ENCODE results near the gene RPN2.

- TF ChIP-seq, protein P1, sequence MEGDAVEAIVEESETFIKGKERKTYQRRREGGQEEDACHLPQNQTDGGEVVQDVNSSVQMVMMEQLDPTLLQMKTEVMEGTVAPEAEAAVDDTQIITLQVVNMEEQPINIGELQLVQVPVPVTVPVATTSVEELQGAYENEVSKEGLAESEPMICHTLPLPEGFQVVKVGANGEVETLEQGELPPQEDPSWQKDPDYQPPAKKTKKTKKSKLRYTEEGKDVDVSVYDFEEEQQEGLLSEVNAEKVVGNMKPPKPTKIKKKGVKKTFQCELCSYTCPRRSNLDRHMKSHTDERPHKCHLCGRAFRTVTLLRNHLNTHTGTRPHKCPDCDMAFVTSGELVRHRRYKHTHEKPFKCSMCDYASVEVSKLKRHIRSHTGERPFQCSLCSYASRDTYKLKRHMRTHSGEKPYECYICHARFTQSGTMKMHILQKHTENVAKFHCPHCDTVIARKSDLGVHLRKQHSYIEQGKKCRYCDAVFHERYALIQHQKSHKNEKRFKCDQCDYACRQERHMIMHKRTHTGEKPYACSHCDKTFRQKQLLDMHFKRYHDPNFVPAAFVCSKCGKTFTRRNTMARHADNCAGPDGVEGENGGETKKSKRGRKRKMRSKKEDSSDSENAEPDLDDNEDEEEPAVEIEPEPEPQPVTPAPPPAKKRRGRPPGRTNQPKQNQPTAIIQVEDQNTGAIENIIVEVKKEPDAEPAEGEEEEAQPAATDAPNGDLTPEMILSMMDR (IDR thresholded peaks at IDR 0.05): no peak
- TF ChIP-seq POLR2A (IDR thresholded peaks at IDR 0.05): no peak
These were observed 34.2 kb upstream of the RPN2 start for GRCh38 chr20:37144856-37145404.

Data from right lobe of liver (tissue), 4 donors.